HEK293T (cell line): ENCODE data around the gene DLK1.

Experiments
- ARNT ChIP-seq: fragments of 450-650 bp; IDR thresholded peaks from 2 replicates; pipeline ENCODE4 v1.6.1; 2017; ENCODE audit warnings: mild to moderate bottlenecking
- BHLHE40 ChIP-seq: fragments of 450-650 bp; IDR thresholded peaks from 2 replicates; pipeline ENCODE4 v1.6.1; 2016; ENCODE audit warnings: mild to moderate bottlenecking, moderate library complexity, borderline replicate concordance
- CTBP1 ChIP-seq: fragments of 450-650 bp; IDR thresholded peaks from 2 replicates; pipeline ENCODE4 v1.6.1; 2016; ENCODE audit warnings: borderline replicate concordance
- ELF4 ChIP-seq: fragments of 450-650 bp; IDR thresholded peaks from 2 replicates; pipeline ENCODE4 v1.6.1; 2017; ENCODE audit warnings: antibody characterized with exemption
- FOXA1 ChIP-seq: fragments of 450-650 bp; IDR thresholded peaks from 2 replicates; pipeline ENCODE4 v1.6.1; 2016; ENCODE audit warnings: mild to moderate bottlenecking
- FOXK2 ChIP-seq: fragments of 450-650 bp; IDR thresholded peaks from 2 replicates; pipeline ENCODE4 v1.6.1; 2016; ENCODE audit warnings: mild to moderate bottlenecking
- FOXM1 ChIP-seq: fragments of 450-650 bp; IDR thresholded peaks from 2 replicates; pipeline ENCODE4 v1.6.1; 2017; ENCODE audit warnings: mild to moderate bottlenecking, borderline replicate concordance
- L3MBTL2 ChIP-seq: fragments of 450-650 bp; conservative IDR thresholded peaks from 2 replicates; pipeline ENCODE4 v1.6.1; 2016; ENCODE audit warnings: mild to moderate bottlenecking
- LEF1 ChIP-seq: fragments of 450-650 bp; IDR thresholded peaks from 2 replicates; pipeline ENCODE4 v1.6.1; 2017; ENCODE audit warnings: mild to moderate bottlenecking, borderline replicate concordance
- NFRKB ChIP-seq: fragments of 450-650 bp; IDR thresholded peaks from 2 replicates; pipeline ENCODE4 v1.6.1; 2016; ENCODE audit warnings: mild to moderate bottlenecking, moderate library complexity
- SP1 ChIP-seq: fragments of 450-650 bp; IDR thresholded peaks from 2 replicates; pipeline ENCODE4 v1.6.1; 2017
- SUZ12 ChIP-seq: fragments of 450-650 bp; IDR thresholded peaks from 2 replicates; pipeline ENCODE4 v1.6.1; 2016; ENCODE audit warnings: mild to moderate bottlenecking
- TARDBP ChIP-seq: fragments of 450-650 bp; IDR thresholded peaks from 2 replicates; pipeline ENCODE4 v1.6.1; 2016
- ZNF384 ChIP-seq: fragments of 450-650 bp; IDR thresholded peaks from 2 replicates; pipeline ENCODE4 v1.6.1; 2016

- no peak for TF ChIP-seq SUZ12
- TF ChIP-seq ARNT, result no peak
- no peak for TF ChIP-seq BHLHE40
- no peak for TF ChIP-seq SP1
- TF ChIP-seq ZNF384, result no peak
- no peak for TF ChIP-seq NFRKB
- TF ChIP-seq ELF4, result no peak
- no peak for TF ChIP-seq TARDBP
- no peak for TF ChIP-seq L3MBTL2
- TF ChIP-seq FOXA1, result no peak
- TF ChIP-seq LEF1, result no peak
- TF ChIP-seq CTBP1, result no peak
- TF ChIP-seq FOXM1, result no peak
- no peak for TF ChIP-seq FOXK2
Observed at GRCh38 chr14:100773331-100774163, 46.9 kb downstream of the DLK1 start.
